NCI-H1694 treated with DMSO at 0.1 percent for 48 hours (cell line): ENCODE results near the gene KLF11.
"Not testable (repeated sequence)": the region's sequence is repeated elsewhere in the genome, so short reads cannot be mapped to it uniquely, and the experiment has no call there.

Experiments
- DNase-seq: peaks from one replicate; lab custom pipeline; 2025; lab: John Stamatoyannopoulos, UW

The KLF11 gene

GRCh38 chr2:10009811-10010781 lies 33.3 kb upstream of the KLF11 start:
- DNase-seq = no peak

GRCh38 chr2:10010861-10011605 lies 32.3 kb upstream of the KLF11 start:
- not testable (repeated sequence) for DNase-seq

- DNase-seq = not testable (repeated sequence)
Observed at GRCh38 chr2:10011606-10012325, 31.6 kb upstream of the KLF11 start.

- not testable (repeated sequence) for DNase-seq
Observed at GRCh38 chr2:10012366-10012962, 30.9 kb upstream of the KLF11 start.

- DNase-seq = no peak
Observed at GRCh38 chr2:10012963-10013461, 30.3 kb upstream of the KLF11 start.

GRCh38 chr2:10013651-10014417 lies 29.5 kb upstream of the KLF11 start:
- not testable (repeated sequence) for DNase-seq

GRCh38 chr2:10014418-10015190 lies 28.7 kb upstream of the KLF11 start:
- no peak for DNase-seq

- not testable (repeated sequence) for DNase-seq
Observed at GRCh38 chr2:10015376-10015989, 27.9 kb upstream of the KLF11 start.

GRCh38 chr2:10016001-10016801 lies 27.1 kb upstream of the KLF11 start:
- DNase-seq = no peak

- no peak for DNase-seq
Observed at GRCh38 chr2:10016802-10017258, 26.5 kb upstream of the KLF11 start.

- DNase-seq = no peak
Observed at GRCh38 chr2:10017313-10017941, 25.9 kb upstream of the KLF11 start.

GRCh38 chr2:10019174-10019573 lies 24.2 kb upstream of the KLF11 start:
- no peak for DNase-seq

- no peak for DNase-seq
Observed at GRCh38 chr2:10019602-10020400, 23.5 kb upstream of the KLF11 start.

- no peak for DNase-seq
Observed at GRCh38 chr2:10022041-10022421, 21.3 kb upstream of the KLF11 start.

GRCh38 chr2:10022445-10022844 lies 20.9 kb upstream of the KLF11 start:
- DNase-seq = no peak

- DNase-seq = no peak
Observed at GRCh38 chr2:10022966-10023662, 20.2 kb upstream of the KLF11 start.
